HEK293 (cell line): ENCODE data around the gene CCDC9B.

Source experiments
- CTCF ChIA-PET: fragments of 350-600 bp; formaldehyde crosslinking; extraction: SDS; loops from one replicate; lab custom pipeline; 2021; ENCODE audit warnings: antibody characterized with exemption; lab: Yijun Ruan, JAX
- POLR2A ChIA-PET: fragments of 300-600 bp; formaldehyde crosslinking; extraction: SDS; loops from one replicate; lab custom pipeline; 2020; ENCODE audit warnings: antibody characterized with exemption, inconsistent platforms; lab: Yijun Ruan, JAX
- H3K27ac ChIP-seq: fragments of 200-500 bp; sonication (Bioruptor generic); 2 replicates; pipeline ENCODE4 v1.5.1; 2014; ENCODE audit warnings: low read depth, low read length, control low read depth, inconsistent platforms; ENCODE audit errors: extremely low read depth
- H3K36me3 ChIP-seq, 2 experiments: fragments of 200-500 bp in 1 of 2; sonication (Bioruptor generic) in 1 of 2; 1 replicate in 1 of 2; 2 replicates in 1 of 2; pipeline ENCODE4 v1.5.1; 2014 to 2017; ENCODE audit warnings: inconsistent platforms in 2 of 2, low read length in 2 of 2; ENCODE audit not compliant: control insufficient read depth in 2 of 2, insufficient read depth in 1 of 2
- H3K4me1 ChIP-seq: fragments of 200-500 bp; sonication (Bioruptor generic); 2 replicates; pipeline ENCODE4 v1.5.1; 2014; ENCODE audit warnings: mild to moderate bottlenecking, low read length, inconsistent platforms; ENCODE audit not compliant: control insufficient read depth, insufficient read depth
- H3K4me3 ChIP-seq: 2 replicates; pipeline ENCODE4 v1.5.1; 2011; ENCODE audit warnings: low read depth, mild to moderate bottlenecking, control low read depth, low read length, moderate library complexity
- H3K9me3 ChIP-seq: fragments of 200-500 bp; sonication (Bioruptor generic); 2 replicates; pipeline ENCODE4 v1.5.1; 2014; ENCODE audit warnings: low read depth, low read length, inconsistent platforms; ENCODE audit not compliant: control insufficient read depth, insufficient read depth
- OVOL3 ChIP-seq: fragments of 450-650 bp; formaldehyde crosslinking; IDR thresholded peaks from 2 replicates; pipeline ENCODE4 v1.5.1; 2016; ENCODE audit warnings: missing biosample characterization, missing genetic modification characterization
- REST ChIP-seq: fragments of 450-650 bp; formaldehyde crosslinking; IDR thresholded peaks from 2 replicates; pipeline ENCODE4 v1.5.1; 2016; ENCODE audit warnings: missing biosample characterization, missing genetic modification characterization
- ZBTB20 ChIP-seq: fragments of 450-650 bp; formaldehyde crosslinking; IDR thresholded peaks from 2 replicates; pipeline ENCODE4 v1.5.1; 2016; ENCODE audit warnings: missing biosample characterization, missing genetic modification characterization
- ZNF18 ChIP-seq: fragments of 450-650 bp; formaldehyde crosslinking; IDR thresholded peaks from 2 replicates; pipeline ENCODE4 v1.5.1; 2016; ENCODE audit warnings: missing biosample characterization, missing genetic modification characterization
- ZNF274 ChIP-seq, 2 experiments: fragments of 200-500 bp in 1 of 2; fragments of 450-650 bp in 1 of 2; sonication (Bioruptor generic) in 1 of 2; formaldehyde crosslinking in 1 of 2; IDR thresholded peaks; 2 replicates each; pipeline versions ENCODE4 v1.5.1 to v1.6.1; 2014 to 2016; ENCODE audit warnings: borderline replicate concordance in 1 of 2, inconsistent platforms in 1 of 2, low read length in 1 of 2, missing biosample characterization in 1 of 2, missing genetic modification characterization in 1 of 2
- ZNF416 ChIP-seq: fragments of 450-650 bp; formaldehyde crosslinking; IDR thresholded peaks from 2 replicates; pipeline ENCODE4 v1.5.1; 2016; ENCODE audit warnings: missing biosample characterization, missing genetic modification characterization
- ZNF449 ChIP-seq: fragments of 450-650 bp; formaldehyde crosslinking; IDR thresholded peaks from 2 replicates; pipeline ENCODE4 v1.5.1; 2017; ENCODE audit warnings: missing biosample characterization, mild to moderate bottlenecking, missing genetic modification characterization, moderate library complexity
- ZNF549 ChIP-seq: fragments of 450-650 bp; IDR thresholded peaks from 2 replicates; pipeline ENCODE4 v1.5.1; 2018; ENCODE audit warnings: missing biosample characterization, missing genetic modification characterization, mild to moderate bottlenecking, inconsistent platforms, moderate library complexity
- ZNF558 ChIP-seq: fragments of 450-650 bp; formaldehyde crosslinking; IDR thresholded peaks from 2 replicates; pipeline ENCODE4 v1.5.1; 2016; ENCODE audit warnings: missing biosample characterization, missing genetic modification characterization
- ZNF560 ChIP-seq: fragments of 450-650 bp; formaldehyde crosslinking; IDR thresholded peaks from 2 replicates; pipeline ENCODE4 v1.5.1; 2017; ENCODE audit warnings: missing biosample characterization, missing genetic modification characterization, borderline replicate concordance
- ZNF600 ChIP-seq: fragments of 450-650 bp; formaldehyde crosslinking; IDR thresholded peaks from 2 replicates; pipeline ENCODE4 v1.5.1; 2016; ENCODE audit warnings: missing biosample characterization, missing genetic modification characterization
- ZNF623 ChIP-seq: fragments of 450-650 bp; formaldehyde crosslinking; IDR thresholded peaks from 2 replicates; pipeline ENCODE4 v1.5.1; 2016; ENCODE audit warnings: missing biosample characterization, missing genetic modification characterization
- ZNF707 ChIP-seq: fragments of 450-650 bp; formaldehyde crosslinking; IDR thresholded peaks from 2 replicates; pipeline ENCODE4 v1.5.1; 2016; ENCODE audit warnings: missing biosample characterization, missing genetic modification characterization
- ZNF76 ChIP-seq: fragments of 450-650 bp; formaldehyde crosslinking; IDR thresholded peaks from 2 replicates; pipeline ENCODE4; 2016; ENCODE audit warnings: low read depth, missing biosample characterization, missing genetic modification characterization, borderline replicate concordance
- ZSCAN4 ChIP-seq: fragments of 450-650 bp; formaldehyde crosslinking; IDR thresholded peaks from 2 replicates; pipeline ENCODE4 v1.5.1; 2017; ENCODE audit warnings: missing biosample characterization, missing genetic modification characterization
- ZSCAN5A ChIP-seq: fragments of 450-650 bp; formaldehyde crosslinking; IDR thresholded peaks from 2 replicates; pipeline ENCODE4 v1.5.1; 2016; ENCODE audit warnings: missing biosample characterization, missing genetic modification characterization
- TF ChIP-seq, protein P1 (sequence below): fragments of 450-650 bp; formaldehyde crosslinking; IDR thresholded peaks from 2 replicates; pipeline ENCODE4 v1.5.1; 2016; ENCODE audit warnings: missing biosample characterization, missing genetic modification characterization, borderline replicate concordance

CCDC9B gene

DNA sequence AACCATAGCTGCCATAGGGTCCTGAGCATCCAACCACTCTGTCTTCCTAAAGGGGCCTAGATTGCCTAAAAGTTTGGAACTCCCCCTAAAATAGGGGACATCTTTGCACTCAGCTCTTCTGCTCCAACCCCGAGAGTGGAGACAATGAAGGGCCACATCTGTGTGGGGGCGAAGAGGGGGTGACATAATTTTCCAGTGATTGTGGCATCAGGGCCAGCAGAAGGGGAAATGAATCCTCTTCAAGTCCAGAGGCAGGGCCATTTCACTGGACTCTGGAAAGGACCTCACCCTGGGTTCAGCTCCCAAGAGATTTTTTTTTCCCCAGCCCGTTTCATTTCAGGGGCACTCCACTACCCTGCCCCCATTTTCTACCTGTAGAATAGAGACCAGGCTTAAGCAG lies 53.2 kb downstream of the CCDC9B start:
- H3K27ac ChIP-seq, result no peak overlapping the region
- no peak overlapping the region for H3K4me3 ChIP-seq
- no peaks in the 10 kb centered on the region for H3K9me3 ChIP-seq
- ChIA-PET POLR2A (interaction anchor here (0.6 kb wide), 1 partner anchor 135 kb away, joined by 3 read pairs; no protein-coding TSS in a partner anchor), CTCF (interaction anchor here (1.2 to 3.2 kb wide), 4 partner anchors 8 to 51 kb away, joined by 6 to 22 read pairs (median 6); no protein-coding TSS in a partner anchor)
- H3K4me1 ChIP-seq, result peaks cover 6% of the 10 kb centered on the region
- TF ChIP-seq ZNF18 (no peak), ZNF707 (tag by site-specific recombination) (no peak), ZNF600 (tag by site-specific recombination) (no peak), ZBTB20 (tag by site-specific recombination) (no peak), ZNF623 (no peak), ZNF76 (no peak), ZNF274 (IDR thresholded peaks at IDR 0.05; ENCODE audit: low read length) (no peak), ZNF274 (tag by site-specific recombination; IDR thresholded peaks at IDR 0.05; ENCODE audit: borderline replicate concordance) (no peak), REST (tag by site-specific recombination) (no peak), ZNF549 (tag by site-specific recombination) (no peak)
- H3K36me3 ChIP-seq, result no peaks in the 10 kb centered on the region

- POLR2A ChIA-PET, result no interaction called here
- CTCF ChIA-PET, result interaction anchor here (1.2 to 3.2 kb wide), 4 partner anchors 7 to 51 kb away, joined by 6 to 22 read pairs (median 6); no protein-coding TSS in a partner anchor
- no peak overlapping the region for H3K4me3 ChIP-seq
- no peak overlapping the region for H3K27ac ChIP-seq
- no peaks in the 10 kb centered on the region for H3K36me3 ChIP-seq
- no peaks in the 10 kb centered on the region for H3K9me3 ChIP-seq
- peaks cover 6% of the 10 kb centered on the region for H3K4me1 ChIP-seq
- TF ChIP-seq ZNF449 (tag by site-specific recombination) (no peak), ZNF558 (tag by site-specific recombination) (no peak), ZSCAN5A (no peak), ZSCAN4 (tag by site-specific recombination) (no peak), ZNF416 (no peak), OVOL3 (no peak), ZNF560 (tag by site-specific recombination) (no peak)
- TF ChIP-seq, protein P1, sequence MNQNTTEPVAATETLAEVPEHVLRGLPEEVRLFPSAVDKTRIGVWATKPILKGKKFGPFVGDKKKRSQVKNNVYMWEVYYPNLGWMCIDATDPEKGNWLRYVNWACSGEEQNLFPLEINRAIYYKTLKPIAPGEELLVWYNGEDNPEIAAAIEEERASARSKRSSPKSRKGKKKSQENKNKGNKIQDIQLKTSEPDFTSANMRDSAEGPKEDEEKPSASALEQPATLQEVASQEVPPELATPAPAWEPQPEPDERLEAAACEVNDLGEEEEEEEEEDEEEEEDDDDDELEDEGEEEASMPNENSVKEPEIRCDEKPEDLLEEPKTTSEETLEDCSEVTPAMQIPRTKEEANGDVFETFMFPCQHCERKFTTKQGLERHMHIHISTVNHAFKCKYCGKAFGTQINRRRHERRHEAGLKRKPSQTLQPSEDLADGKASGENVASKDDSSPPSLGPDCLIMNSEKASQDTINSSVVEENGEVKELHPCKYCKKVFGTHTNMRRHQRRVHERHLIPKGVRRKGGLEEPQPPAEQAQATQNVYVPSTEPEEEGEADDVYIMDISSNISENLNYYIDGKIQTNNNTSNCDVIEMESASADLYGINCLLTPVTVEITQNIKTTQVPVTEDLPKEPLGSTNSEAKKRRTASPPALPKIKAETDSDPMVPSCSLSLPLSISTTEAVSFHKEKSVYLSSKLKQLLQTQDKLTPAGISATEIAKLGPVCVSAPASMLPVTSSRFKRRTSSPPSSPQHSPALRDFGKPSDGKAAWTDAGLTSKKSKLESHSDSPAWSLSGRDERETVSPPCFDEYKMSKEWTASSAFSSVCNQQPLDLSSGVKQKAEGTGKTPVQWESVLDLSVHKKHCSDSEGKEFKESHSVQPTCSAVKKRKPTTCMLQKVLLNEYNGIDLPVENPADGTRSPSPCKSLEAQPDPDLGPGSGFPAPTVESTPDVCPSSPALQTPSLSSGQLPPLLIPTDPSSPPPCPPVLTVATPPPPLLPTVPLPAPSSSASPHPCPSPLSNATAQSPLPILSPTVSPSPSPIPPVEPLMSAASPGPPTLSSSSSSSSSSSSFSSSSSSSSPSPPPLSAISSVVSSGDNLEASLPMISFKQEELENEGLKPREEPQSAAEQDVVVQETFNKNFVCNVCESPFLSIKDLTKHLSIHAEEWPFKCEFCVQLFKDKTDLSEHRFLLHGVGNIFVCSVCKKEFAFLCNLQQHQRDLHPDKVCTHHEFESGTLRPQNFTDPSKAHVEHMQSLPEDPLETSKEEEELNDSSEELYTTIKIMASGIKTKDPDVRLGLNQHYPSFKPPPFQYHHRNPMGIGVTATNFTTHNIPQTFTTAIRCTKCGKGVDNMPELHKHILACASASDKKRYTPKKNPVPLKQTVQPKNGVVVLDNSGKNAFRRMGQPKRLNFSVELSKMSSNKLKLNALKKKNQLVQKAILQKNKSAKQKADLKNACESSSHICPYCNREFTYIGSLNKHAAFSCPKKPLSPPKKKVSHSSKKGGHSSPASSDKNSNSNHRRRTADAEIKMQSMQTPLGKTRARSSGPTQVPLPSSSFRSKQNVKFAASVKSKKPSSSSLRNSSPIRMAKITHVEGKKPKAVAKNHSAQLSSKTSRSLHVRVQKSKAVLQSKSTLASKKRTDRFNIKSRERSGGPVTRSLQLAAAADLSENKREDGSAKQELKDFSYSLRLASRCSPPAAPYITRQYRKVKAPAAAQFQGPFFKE (tag by site-specific recombination), result no peak
Observed at GRCh38 chr15:40286794-40287193, 53.9 kb downstream of the CCDC9B start.
